ENCODE data around the gene GPR42.
A peak's percentile ranks its signal among the peaks of the same experiment; 100 is the strongest.
"Not testable (repeated sequence)": the region's sequence is repeated elsewhere in the genome, so short reads cannot be mapped to it uniquely, and the experiment has no call there.

The GPR42 gene

GRCh38 chr19:35400773-35401100 lies 29.9 kb downstream of the GPR42 start:
- TF ChIP-seq MAX (IDR thresholded peaks at IDR 0.05; ENCODE audit: low read depth, low read length) (no peak), POLR2A (IDR thresholded peaks at IDR 0.05; ENCODE audit: extremely low read depth, insufficient read length) (no peak), CTCF (IDR thresholded peaks at IDR 0.05; ENCODE audit: low read depth, low read length) (no peak), MYC (IDR thresholded peaks at IDR 0.05; ENCODE audit: low read depth, low read length) (no peak)
- no peak overlapping the region for H3K4me3 ChIP-seq (ENCODE audit: low read depth, low read length)
- DNase-seq (ENCODE audit: low read depth): no peak

- H3K4me3 ChIP-seq (ENCODE audit: low read depth, low read length): not testable (repeated sequence)
- DNase-seq (ENCODE audit: low read depth): peak; percentile 18
Measured at GRCh38 chr19:35401416-35401815, 30.5 kb downstream of the GPR42 start.

GRCh38 chr19:35403116-35403760 lies 32.4 kb downstream of the GPR42 start:
- no peak for DNase-seq (ENCODE audit: low read depth)
- TF ChIP-seq MYC (IDR thresholded peaks at IDR 0.05; ENCODE audit: low read depth, low read length): no peak
- no peak for TF ChIP-seq POLR2A (IDR thresholded peaks at IDR 0.05; ENCODE audit: extremely low read depth, insufficient read length)
- no peak for TF ChIP-seq CTCF (IDR thresholded peaks at IDR 0.05; ENCODE audit: low read depth, low read length)
- no peak for TF ChIP-seq MAX (IDR thresholded peaks at IDR 0.05; ENCODE audit: low read depth, low read length)
- no peak overlapping the region for H3K4me3 ChIP-seq (ENCODE audit: low read depth, low read length)

- no peak for DNase-seq (ENCODE audit: low read depth)
- no peak for TF ChIP-seq CTCF (IDR thresholded peaks at IDR 0.05; ENCODE audit: low read depth, low read length)
- no peak for TF ChIP-seq MYC (IDR thresholded peaks at IDR 0.05; ENCODE audit: low read depth, low read length)
- TF ChIP-seq MAX (IDR thresholded peaks at IDR 0.05; ENCODE audit: low read depth, low read length): no peak
- TF ChIP-seq POLR2A (IDR thresholded peaks at IDR 0.05; ENCODE audit: extremely low read depth, insufficient read length): no peak
- no peak overlapping the region for H3K4me3 ChIP-seq (ENCODE audit: low read depth, low read length)
Measured at GRCh38 chr19:35404879-35405622, 34.2 kb downstream of the GPR42 start.

- H3K4me3 ChIP-seq (ENCODE audit: low read depth, low read length): no peak overlapping the region
- DNase-seq (ENCODE audit: low read depth): no peak
- TF ChIP-seq CTCF (IDR thresholded peaks at IDR 0.05; ENCODE audit: low read depth, low read length): no peak
- no peak for TF ChIP-seq MYC (IDR thresholded peaks at IDR 0.05; ENCODE audit: low read depth, low read length)
- no peak for TF ChIP-seq POLR2A (IDR thresholded peaks at IDR 0.05; ENCODE audit: extremely low read depth, insufficient read length)
- no peak for TF ChIP-seq MAX (IDR thresholded peaks at IDR 0.05; ENCODE audit: low read depth, low read length)
Measured at GRCh38 chr19:35407619-35408018, 36.8 kb downstream of the GPR42 start.

GRCh38 chr19:35408284-35409171 lies 37.7 kb downstream of the GPR42 start:
- DNase-seq (ENCODE audit: low read depth): no peak
- no peak for TF ChIP-seq MAX (IDR thresholded peaks at IDR 0.05; ENCODE audit: low read depth, low read length)
- no peak for TF ChIP-seq CTCF (IDR thresholded peaks at IDR 0.05; ENCODE audit: low read depth, low read length)
- TF ChIP-seq MYC (IDR thresholded peaks at IDR 0.05; ENCODE audit: low read depth, low read length): no peak
- no peak for TF ChIP-seq POLR2A (IDR thresholded peaks at IDR 0.05; ENCODE audit: extremely low read depth, insufficient read length)
- H3K4me3 ChIP-seq (ENCODE audit: low read depth, low read length): no peak overlapping the region
